ENCODE results near the gene C19orf67.

Gene C19orf67

GRCh38 chr19:14085309-14085995, at the start of gene C19orf67:
Gene C19orf67, minus strand, starts transcription at chr19:14085783. Its CDS starts 156 bp downstream, at chr19:14085627.
- no peak for DNase-seq (ENCODE audit: extremely low read depth, low read depth)
- TF ChIP-seq CTCF (IDR thresholded peaks at IDR 0.05; ENCODE audit: low read depth, low read length) = no peak

- no peak for TF ChIP-seq CTCF (IDR thresholded peaks at IDR 0.05; ENCODE audit: low read depth, low read length)
- DNase-seq (ENCODE audit: extremely low read depth, low read depth) = no peak
Observed at GRCh38 chr19:14135355-14135754, 49.8 kb upstream of the C19orf67 start.

GRCh38 chr19:14127929-14128509, 42.4 kb upstream of the C19orf67 start:
- TF ChIP-seq CTCF (IDR thresholded peaks at IDR 0.05; ENCODE audit: low read depth, low read length) = no peak
- no peak for DNase-seq (ENCODE audit: extremely low read depth, low read depth)

GRCh38 chr19:14127176-14127575, 41.6 kb upstream of the C19orf67 start:
- no peak for TF ChIP-seq CTCF (IDR thresholded peaks at IDR 0.05; ENCODE audit: low read depth, low read length)
- DNase-seq (ENCODE audit: extremely low read depth, low read depth) = no peak

- TF ChIP-seq CTCF (IDR thresholded peaks at IDR 0.05; ENCODE audit: low read depth, low read length) = no peak
Observed at GRCh38 chr19:14122924-14123323, 37.3 kb upstream of the C19orf67 start.

GRCh38 chr19:14120497-14120780, 34.9 kb upstream of the C19orf67 start:
- TF ChIP-seq CTCF (IDR thresholded peaks at IDR 0.05; ENCODE audit: low read depth, low read length) = no peak
- DNase-seq (ENCODE audit: extremely low read depth, low read depth) = no peak

More at GRCh38 chr19:14122924-14123323, 37.3 kb upstream of the C19orf67 start:
- DNase-seq (ENCODE audit: extremely low read depth, low read depth) = no peak

- TF ChIP-seq CTCF (IDR thresholded peaks at IDR 0.05; ENCODE audit: low read depth, low read length) = no peak
- DNase-seq (ENCODE audit: extremely low read depth, low read depth) = no peak
Observed at GRCh38 chr19:14119644-14120496, 34.3 kb upstream of the C19orf67 start.
